Uterus (tissue), 2 donors: ENCODE results near the gene WSCD1.

ENCODE experiments used
- POLR2A ChIP-seq, 2 donors: fragments of 450-650 bp; IDR thresholded peaks; one replicate each; pipeline ENCODE4 v1.6.1; 2016; ENCODE audit warnings: antibody characterized with exemption in 2 of 2, mild to moderate bottlenecking in 1 of 2, moderate library complexity in 1 of 2
- TF ChIP-seq, protein P1 (sequence below), 4 experiments: fragments of 200-600 bp in 2 of 4; fragments of 450-650 bp in 2 of 4; sonication (generic) in 2 of 4; IDR thresholded peaks; one replicate each; pipeline ENCODE4 v1.5.1; 2016 to 2019; ENCODE audit warnings: antibody characterized with exemption in 4 of 4, mild to moderate bottlenecking in 2 of 4, moderate library complexity in 1 of 4

DNA sequence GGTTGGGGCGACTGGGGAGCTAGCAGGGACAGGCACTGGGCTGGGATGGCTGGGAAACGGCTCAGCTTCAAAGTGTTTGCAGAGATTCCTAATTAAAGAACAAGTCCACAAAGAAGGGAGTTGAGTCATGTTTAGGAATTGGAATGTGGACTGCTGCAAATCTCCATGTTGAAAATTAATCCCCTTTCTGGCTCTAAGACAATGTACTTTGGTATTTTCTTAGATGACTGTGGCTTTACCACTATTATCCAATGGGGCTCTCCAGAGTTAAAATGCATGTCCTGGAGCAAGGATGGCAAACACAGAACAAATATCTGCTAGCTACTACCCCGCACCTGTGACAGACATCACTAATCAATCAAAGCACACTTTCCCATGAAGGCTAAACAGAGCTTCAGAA, 22.2 kb upstream of the WSCD1 start:
- TF ChIP-seq, protein P1, sequence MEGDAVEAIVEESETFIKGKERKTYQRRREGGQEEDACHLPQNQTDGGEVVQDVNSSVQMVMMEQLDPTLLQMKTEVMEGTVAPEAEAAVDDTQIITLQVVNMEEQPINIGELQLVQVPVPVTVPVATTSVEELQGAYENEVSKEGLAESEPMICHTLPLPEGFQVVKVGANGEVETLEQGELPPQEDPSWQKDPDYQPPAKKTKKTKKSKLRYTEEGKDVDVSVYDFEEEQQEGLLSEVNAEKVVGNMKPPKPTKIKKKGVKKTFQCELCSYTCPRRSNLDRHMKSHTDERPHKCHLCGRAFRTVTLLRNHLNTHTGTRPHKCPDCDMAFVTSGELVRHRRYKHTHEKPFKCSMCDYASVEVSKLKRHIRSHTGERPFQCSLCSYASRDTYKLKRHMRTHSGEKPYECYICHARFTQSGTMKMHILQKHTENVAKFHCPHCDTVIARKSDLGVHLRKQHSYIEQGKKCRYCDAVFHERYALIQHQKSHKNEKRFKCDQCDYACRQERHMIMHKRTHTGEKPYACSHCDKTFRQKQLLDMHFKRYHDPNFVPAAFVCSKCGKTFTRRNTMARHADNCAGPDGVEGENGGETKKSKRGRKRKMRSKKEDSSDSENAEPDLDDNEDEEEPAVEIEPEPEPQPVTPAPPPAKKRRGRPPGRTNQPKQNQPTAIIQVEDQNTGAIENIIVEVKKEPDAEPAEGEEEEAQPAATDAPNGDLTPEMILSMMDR (IDR thresholded peaks at IDR 0.05): no peak
- no peak for TF ChIP-seq POLR2A (IDR thresholded peaks at IDR 0.05)
